DOHH2 (cell line): ENCODE results near the gene ABRACL.

ENCODE experiments used
- H3F3A ChIP-seq: fragments of 200-600 bp; sonication (generic), shearing (Covaris generic); 2 replicates; pipeline ENCODE4 v1.6.0; 2016; ENCODE audit warnings: antibody characterized with exemption, mild to moderate bottlenecking; ENCODE audit not compliant: control insufficient read depth, insufficient read depth
- H3K27ac ChIP-seq: fragments of 200-600 bp; sonication (generic); 2 replicates; pipeline ENCODE4 v1.5.1; 2014; ENCODE audit warnings: low read depth, mild to moderate bottlenecking, low read length, moderate library complexity
- H3K27me3 ChIP-seq: fragments of 200-600 bp; sonication (generic); 2 replicates; pipeline ENCODE4 v1.6.1; 2014; ENCODE audit warnings: mild to moderate bottlenecking, low read length, mixed read lengths; ENCODE audit not compliant: control insufficient read depth
- H3K36me3 ChIP-seq: fragments of 200-600 bp; sonication (generic); 2 replicates; pipeline ENCODE4 v1.6.1; 2014; ENCODE audit warnings: mild to moderate bottlenecking, low read length, moderate library complexity, mixed read lengths; ENCODE audit not compliant: control insufficient read depth
- H3K4me1 ChIP-seq: fragments of 200-600 bp; sonication (generic); 2 replicates; pipeline ENCODE4 v1.6.1; 2014; ENCODE audit warnings: mild to moderate bottlenecking, low read length, mixed read lengths; ENCODE audit not compliant: control insufficient read depth
- H3K4me2 ChIP-seq: fragments of 200-600 bp; sonication (generic); 2 replicates; pipeline ENCODE4 v1.6.0; 2014; ENCODE audit warnings: mild to moderate bottlenecking, low read length, moderate library complexity
- H3K4me3 ChIP-seq: fragments of 200-600 bp; sonication (generic); 2 replicates; pipeline ENCODE4 v1.5.1; 2014; ENCODE audit warnings: mild to moderate bottlenecking, low read length, mixed read lengths
- H3K79me2 ChIP-seq: fragments of 200-600 bp; sonication (generic); 2 replicates; pipeline ENCODE4 v1.6.1; 2014; ENCODE audit warnings: mild to moderate bottlenecking, low read length, mixed read lengths; ENCODE audit not compliant: control insufficient read depth
- H3K9me2 ChIP-seq: fragments of 200-600 bp; sonication (generic); replicated peaks from 2 replicates; pipeline ENCODE4 v1.6.1; 2014; ENCODE audit warnings: mild to moderate bottlenecking, low read length, mixed read lengths; ENCODE audit not compliant: control insufficient read depth
- H3K9me3 ChIP-seq: fragments of 200-600 bp; sonication (generic); 2 replicates; pipeline ENCODE4 v1.6.1; 2014; ENCODE audit warnings: antibody characterized with exemption, low read length, mixed read lengths; ENCODE audit not compliant: control insufficient read depth, insufficient read depth
- H4K20me1 ChIP-seq: fragments of 200-600 bp; sonication (generic); 2 replicates; pipeline ENCODE4 v1.6.0; 2014; ENCODE audit warnings: low read depth, mild to moderate bottlenecking, antibody characterized with exemption, low read length, moderate library complexity; ENCODE audit not compliant: control insufficient read depth, insufficient read depth
- CTCF ChIP-seq: fragments of 200-600 bp; sonication (generic); IDR thresholded peaks from one replicate; pipeline ENCODE4 v1.5.1; 2014; ENCODE audit warnings: antibody characterized with exemption, mild to moderate bottlenecking, low read depth, low read length; ENCODE audit not compliant: poor library complexity, severe bottlenecking
- EZH2phosphoT487 ChIP-seq: fragments of 200-600 bp; sonication (generic); IDR thresholded peaks from 2 replicates; pipeline ENCODE4 v1.6.1; 2017; ENCODE audit warnings: borderline replicate concordance, mild to moderate bottlenecking, antibody characterized with exemption, low read length, moderate library complexity, mixed read lengths

ABRACL gene

GRCh38 chr6:139050770-139051313 is 22.3 kb downstream of the ABRACL start:
- H3K27ac ChIP-seq = no peak overlapping the region
- no peaks in the 10 kb centered on the region for H4K20me1 ChIP-seq
- no peak overlapping the region for H3K4me3 ChIP-seq
- H3K36me3 ChIP-seq = no peaks in the 10 kb centered on the region
- H3K4me2 ChIP-seq = no peak overlapping the region
- no peaks in the 10 kb centered on the region; the same call in 1 of the 2 replicates for H3K9me3 ChIP-seq
- no peak for TF ChIP-seq EZH2phosphoT487
- no peak for TF ChIP-seq CTCF
- no peaks in the 10 kb centered on the region for H3K79me2 ChIP-seq
- no peaks in the 10 kb centered on the region for H3K4me1 ChIP-seq
- H3F3A ChIP-seq = no peaks in the 10 kb centered on the region
- no peaks in the 10 kb centered on the region for H3K9me2 ChIP-seq
- peaks cover 26% of the 10 kb centered on the region for H3K27me3 ChIP-seq

GRCh38 chr6:139051396-139052060 is 23.0 kb downstream of the ABRACL start:
- TF ChIP-seq CTCF (no peak), EZH2phosphoT487 (no peak)
- Histone ChIP-seq H3F3A (no peaks in the 10 kb centered on the region), H3K9me2 (no peaks in the 10 kb centered on the region), H3K79me2 (no peaks in the 10 kb centered on the region), H3K4me1 (no peaks in the 10 kb centered on the region), H3K4me3 (no peak overlapping the region), H3K36me3 (no peaks in the 10 kb centered on the region), H3K27ac (no peak overlapping the region), H3K27me3 (peaks cover 26% of the 10 kb centered on the region), H4K20me1 (no peaks in the 10 kb centered on the region), H3K9me3 (no peaks in the 10 kb centered on the region; the same call in 1 of the 2 replicates), H3K4me2 (no peak overlapping the region)

- Histone ChIP-seq H3K36me3 (no peaks in the 10 kb centered on the region), H3K9me2 (no peaks in the 10 kb centered on the region), H3K27ac (no peak overlapping the region), H3K4me1 (no peaks in the 10 kb centered on the region), H3K27me3 (peaks cover 26% of the 10 kb centered on the region), H4K20me1 (no peaks in the 10 kb centered on the region), H3K4me3 (no peak overlapping the region), H3K4me2 (no peak overlapping the region), H3F3A (no peaks in the 10 kb centered on the region), H3K79me2 (no peaks in the 10 kb centered on the region), H3K9me3 (no peaks in the 10 kb centered on the region; the same call in 1 of the 2 replicates)
- TF ChIP-seq EZH2phosphoT487 = no peak
Measured at GRCh38 chr6:139053382-139053781, 24.8 kb downstream of the ABRACL start.

GRCh38 chr6:139054001-139054400 is 25.5 kb downstream of the ABRACL start:
- Histone ChIP-seq H3K4me2 (no peak overlapping the region), H3K27ac (no peak overlapping the region), H4K20me1 (no peaks in the 10 kb centered on the region), H3K36me3 (no peaks in the 10 kb centered on the region), H3K4me1 (no peaks in the 10 kb centered on the region), H3F3A (no peaks in the 10 kb centered on the region), H3K79me2 (no peaks in the 10 kb centered on the region), H3K4me3 (no peak overlapping the region), H3K9me3 (no peaks in the 10 kb centered on the region; the same call in 1 of the 2 replicates), H3K9me2 (no peaks in the 10 kb centered on the region), H3K27me3 (peaks cover 26% of the 10 kb centered on the region)
- TF ChIP-seq CTCF = no peak
- TF ChIP-seq EZH2phosphoT487 = no peak
